ENCODE data around the gene SULF2.

Gene SULF2

GRCh38 chr20:47653869-47654268, 131.4 kb downstream of the SULF2 start:
- no peak overlapping the region for H3K9ac ChIP-seq (ENCODE audit: low read depth, low read length)
- peaks cover 33% of the 10 kb centered on the region for H3K4me1 ChIP-seq (ENCODE audit: insufficient read depth, low read length)
- H3K27me3 ChIP-seq (ENCODE audit: insufficient read depth, low read length), result no peaks in the 10 kb centered on the region
- WGBS, result 66% methylated on average over 2 of the region's 2 CpGs
- peaks cover 74% of the 10 kb centered on the region for H3K36me3 ChIP-seq (ENCODE audit: insufficient read depth, low read length)
- no peaks in the 10 kb centered on the region for H3K9me3 ChIP-seq (ENCODE audit: insufficient read depth, low read depth, low read length)
- H3K27ac ChIP-seq (ENCODE audit: low read depth, low read length), result 0 out of 2 replicates have a peak overlapping the region, but pooled peaks have one; percentile 15
- no peak overlapping the region for H3K4me3 ChIP-seq (ENCODE audit: low read length)

GRCh38 chr20:47652794-47653193, 132.5 kb downstream of the SULF2 start:
- Histone ChIP-seq H3K9ac (ENCODE audit: low read depth, low read length) (no peak overlapping the region), H3K27ac (ENCODE audit: low read depth, low read length) (no peak overlapping the region), H3K9me3 (ENCODE audit: insufficient read depth, low read depth, low read length) (no peaks in the 10 kb centered on the region), H3K4me3 (ENCODE audit: low read length) (no peak overlapping the region), H3K27me3 (ENCODE audit: insufficient read depth, low read length) (no peaks in the 10 kb centered on the region), H3K36me3 (ENCODE audit: insufficient read depth, low read length) (peaks cover 64% of the 10 kb centered on the region), H3K4me1 (ENCODE audit: insufficient read depth, low read length) (peaks cover 38% of the 10 kb centered on the region)
- WGBS, result 97% methylated on average over 2 of the region's 2 CpGs

DNA sequence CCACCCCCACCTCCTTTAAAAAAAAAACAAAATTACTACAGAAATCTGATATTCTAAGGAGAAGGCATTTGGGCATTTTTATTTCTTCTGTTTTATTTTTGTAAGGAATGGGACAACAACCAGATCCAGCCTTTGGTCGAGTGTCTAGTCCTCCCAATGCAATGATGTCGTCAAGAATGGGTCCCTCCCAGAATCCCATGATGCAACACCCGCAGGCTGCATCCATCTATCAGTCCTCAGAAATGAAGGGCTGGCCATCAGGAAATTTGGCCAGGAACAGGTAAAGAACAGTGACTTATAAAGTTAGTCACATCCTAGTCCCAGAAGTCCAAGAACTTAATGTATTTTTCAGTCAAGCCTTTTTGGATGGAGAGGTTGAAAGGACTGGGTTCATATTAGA, 133.0 kb downstream of the SULF2 start:
- 94% methylated on average over 3 of the region's 3 CpGs for WGBS
- H3K9ac ChIP-seq (ENCODE audit: low read depth, low read length), result no peak overlapping the region
- H3K4me3 ChIP-seq (ENCODE audit: low read length), result no peak overlapping the region
- H3K4me1 ChIP-seq (ENCODE audit: insufficient read depth, low read length), result peaks cover 38% of the 10 kb centered on the region
- H3K27me3 ChIP-seq (ENCODE audit: insufficient read depth, low read length), result no peaks in the 10 kb centered on the region
- peaks cover 60% of the 10 kb centered on the region for H3K36me3 ChIP-seq (ENCODE audit: insufficient read depth, low read length)
- H3K9me3 ChIP-seq (ENCODE audit: insufficient read depth, low read depth, low read length), result no peaks in the 10 kb centered on the region
- no peak overlapping the region for H3K27ac ChIP-seq (ENCODE audit: low read depth, low read length)

DNA sequence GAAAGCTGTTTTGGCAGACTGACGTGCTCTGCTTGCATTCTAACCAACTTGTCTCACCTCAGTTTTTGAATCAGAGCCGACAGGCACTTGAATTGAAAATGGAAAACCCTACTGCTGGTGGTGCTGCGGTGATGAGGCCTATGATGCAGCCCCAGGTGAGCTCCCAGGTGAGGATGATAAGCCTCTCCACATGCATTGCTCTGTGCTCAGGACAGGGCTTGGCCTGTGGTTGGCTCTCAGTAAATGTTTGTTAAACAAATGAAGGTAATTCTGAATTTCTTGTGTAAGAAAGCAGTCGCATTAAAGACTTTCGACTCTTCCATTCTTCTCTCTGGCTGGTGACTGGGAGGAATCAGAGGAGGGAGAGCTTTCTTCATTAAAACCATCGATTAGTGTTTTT, 136.3 kb downstream of the SULF2 start:
- 72% methylated on average over 6 of the region's 6 CpGs for WGBS
- H3K27ac ChIP-seq (ENCODE audit: low read depth, low read length), result peak overlapping the region; percentile 67

GRCh38 chr20:47647994-47648393, 137.3 kb downstream of the SULF2 start:
- 96% methylated on average over 7 of the region's 7 CpGs for WGBS
- Histone ChIP-seq H3K9me3 (ENCODE audit: insufficient read depth, low read depth, low read length) (no peaks in the 10 kb centered on the region), H3K27ac (ENCODE audit: low read depth, low read length) (peak overlapping the region; percentile 18; the same call in 1 of the 2 replicates), H3K4me3 (ENCODE audit: low read length) (no peak overlapping the region), H3K9ac (ENCODE audit: low read depth, low read length) (no peak overlapping the region), H3K27me3 (ENCODE audit: insufficient read depth, low read length) (no peaks in the 10 kb centered on the region), H3K4me1 (ENCODE audit: insufficient read depth, low read length) (peaks cover 17% of the 10 kb centered on the region), H3K36me3 (ENCODE audit: insufficient read depth, low read length) (peaks cover 52% of the 10 kb centered on the region)

More for the DNA sequence above, 136.3 kb downstream of the SULF2 start:
- Histone ChIP-seq H3K9me3 (ENCODE audit: insufficient read depth, low read depth, low read length) (no peaks in the 10 kb centered on the region), H3K9ac (ENCODE audit: low read depth, low read length) (peak overlapping the region; percentile 22), H3K4me1 (ENCODE audit: insufficient read depth, low read length) (peaks cover 22% of the 10 kb centered on the region), H3K27me3 (ENCODE audit: insufficient read depth, low read length) (no peaks in the 10 kb centered on the region), H3K36me3 (ENCODE audit: insufficient read depth, low read length) (peaks cover 52% of the 10 kb centered on the region), H3K4me3 (ENCODE audit: low read length) (no peak overlapping the region)

DNA sequence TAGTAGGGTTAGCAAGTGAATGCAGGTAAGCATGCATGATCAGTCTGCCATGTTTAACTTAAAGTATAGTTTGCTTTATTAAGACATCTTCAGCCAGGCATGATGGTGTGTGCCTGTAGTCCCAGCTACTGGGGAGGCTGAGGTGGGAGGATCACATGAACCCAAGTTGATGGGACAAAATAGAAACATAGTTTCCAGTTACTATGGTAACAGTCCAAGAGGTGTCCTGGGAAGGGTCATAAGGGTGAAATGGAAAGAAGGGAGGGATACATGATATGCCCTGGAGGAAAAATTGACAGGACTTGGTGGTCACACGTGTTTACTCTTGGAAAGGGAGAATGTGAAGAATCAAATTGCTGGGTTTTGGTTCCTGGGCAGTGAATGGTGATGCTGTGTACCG, 139.6 kb downstream of the SULF2 start:
- peaks cover 17% of the 10 kb centered on the region for H3K4me1 ChIP-seq (ENCODE audit: insufficient read depth, low read length)
- no peak overlapping the region for H3K27ac ChIP-seq (ENCODE audit: low read depth, low read length)
- H3K9ac ChIP-seq (ENCODE audit: low read depth, low read length), result no peak overlapping the region
- H3K9me3 ChIP-seq (ENCODE audit: insufficient read depth, low read depth, low read length), result no peaks in the 10 kb centered on the region
- H3K36me3 ChIP-seq (ENCODE audit: insufficient read depth, low read length), result peaks cover 50% of the 10 kb centered on the region
- H3K4me3 ChIP-seq (ENCODE audit: low read length), result no peak overlapping the region
- no peaks in the 10 kb centered on the region for H3K27me3 ChIP-seq (ENCODE audit: insufficient read depth, low read length)
- WGBS, result 88% methylated on average over 2 of the region's 2 CpGs

GRCh38 chr20:47642624-47643023, 142.7 kb downstream of the SULF2 start:
- H3K36me3 ChIP-seq (ENCODE audit: insufficient read depth, low read length), result peaks cover 76% of the 10 kb centered on the region
- no peak overlapping the region for H3K4me3 ChIP-seq (ENCODE audit: low read length)
- no peaks in the 10 kb centered on the region for H3K4me1 ChIP-seq (ENCODE audit: insufficient read depth, low read length)
- 83% methylated on average over 4 of the region's 4 CpGs for WGBS
- no peaks in the 10 kb centered on the region for H3K9me3 ChIP-seq (ENCODE audit: insufficient read depth, low read depth, low read length)
- no peaks in the 10 kb centered on the region for H3K27me3 ChIP-seq (ENCODE audit: insufficient read depth, low read length)
- H3K9ac ChIP-seq (ENCODE audit: low read depth, low read length), result no peak overlapping the region
- H3K27ac ChIP-seq (ENCODE audit: low read depth, low read length), result no peak overlapping the region

- Histone ChIP-seq H3K27me3 (ENCODE audit: insufficient read depth, low read length) (no peaks in the 10 kb centered on the region), H3K4me3 (ENCODE audit: low read length) (no peak overlapping the region), H3K27ac (ENCODE audit: low read depth, low read length) (no peak overlapping the region), H3K9ac (ENCODE audit: low read depth, low read length) (no peak overlapping the region), H3K36me3 (ENCODE audit: insufficient read depth, low read length) (peaks cover 77% of the 10 kb centered on the region), H3K9me3 (ENCODE audit: insufficient read depth, low read depth, low read length) (no peaks in the 10 kb centered on the region), H3K4me1 (ENCODE audit: insufficient read depth, low read length) (no peaks in the 10 kb centered on the region)
- 91% methylated on average over 4 of the region's 4 CpGs for WGBS
Measured at GRCh38 chr20:47642118-47642517, 143.2 kb downstream of the SULF2 start.

DNA sequence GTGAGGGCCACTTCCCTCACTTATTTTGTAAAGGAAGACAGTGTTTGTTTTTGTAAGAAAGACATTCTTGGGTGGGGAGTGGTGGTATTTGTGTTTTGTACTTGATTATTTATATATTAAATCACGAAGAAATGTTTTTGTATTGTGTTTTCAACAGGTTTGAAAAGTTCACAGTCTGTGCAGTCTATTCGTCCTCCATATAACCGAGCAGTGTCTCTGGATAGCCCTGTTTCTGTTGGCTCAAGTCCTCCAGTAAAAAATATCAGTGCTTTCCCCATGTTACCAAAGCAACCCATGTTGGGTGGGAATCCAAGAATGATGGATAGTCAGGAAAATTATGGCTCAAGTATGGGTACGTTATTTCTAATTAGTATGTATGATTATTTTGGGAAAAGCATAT, 146.4 kb downstream of the SULF2 start:
- Histone ChIP-seq H3K27me3 (ENCODE audit: insufficient read depth, low read length) (no peaks in the 10 kb centered on the region), H3K36me3 (ENCODE audit: insufficient read depth, low read length) (peaks cover 91% of the 10 kb centered on the region)
- WGBS, result 98% methylated on average over 3 of the region's 4 CpGs

GRCh38 chr20:47635256-47635655, 150.0 kb downstream of the SULF2 start:
- Histone ChIP-seq H3K36me3 (ENCODE audit: insufficient read depth, low read length) (peaks cover 79% of the 10 kb centered on the region), H3K9ac (ENCODE audit: low read depth, low read length) (no peak overlapping the region), H3K27me3 (ENCODE audit: insufficient read depth, low read length) (no peaks in the 10 kb centered on the region), H3K4me1 (ENCODE audit: insufficient read depth, low read length) (no peaks in the 10 kb centered on the region), H3K4me3 (ENCODE audit: low read length) (no peak overlapping the region), H3K27ac (ENCODE audit: low read depth, low read length) (no peak overlapping the region), H3K9me3 (ENCODE audit: insufficient read depth, low read depth, low read length) (no peaks in the 10 kb centered on the region)
- WGBS, result 98% methylated on average over 4 of the region's 4 CpGs

More for the DNA sequence above, 146.4 kb downstream of the SULF2 start:
- Histone ChIP-seq H3K9me3 (ENCODE audit: insufficient read depth, low read depth, low read length) (no peaks in the 10 kb centered on the region), H3K9ac (ENCODE audit: low read depth, low read length) (no peak overlapping the region), H3K4me3 (ENCODE audit: low read length) (no peak overlapping the region), H3K4me1 (ENCODE audit: insufficient read depth, low read length) (no peaks in the 10 kb centered on the region), H3K27ac (ENCODE audit: low read depth, low read length) (no peak overlapping the region)

- Histone ChIP-seq H3K36me3 (ENCODE audit: insufficient read depth, low read length) (peaks cover 73% of the 10 kb centered on the region), H3K27me3 (ENCODE audit: insufficient read depth, low read length) (no peaks in the 10 kb centered on the region), H3K9ac (ENCODE audit: low read depth, low read length) (no peak overlapping the region), H3K4me3 (ENCODE audit: low read length) (no peak overlapping the region), H3K9me3 (ENCODE audit: insufficient read depth, low read depth, low read length) (no peaks in the 10 kb centered on the region), H3K27ac (ENCODE audit: low read depth, low read length) (no peak overlapping the region), H3K4me1 (ENCODE audit: insufficient read depth, low read length) (no peaks in the 10 kb centered on the region)
Measured at GRCh38 chr20:47631078-47631477, 154.2 kb downstream of the SULF2 start.

GRCh38 chr20:47629907-47630306, 155.4 kb downstream of the SULF2 start:
- 89% methylated on average over 2 of the region's 2 CpGs for WGBS
- Histone ChIP-seq H3K9me3 (ENCODE audit: insufficient read depth, low read depth, low read length) (no peaks in the 10 kb centered on the region), H3K4me3 (ENCODE audit: low read length) (no peak overlapping the region), H3K27me3 (ENCODE audit: insufficient read depth, low read length) (no peaks in the 10 kb centered on the region), H3K9ac (ENCODE audit: low read depth, low read length) (no peak overlapping the region), H3K27ac (ENCODE audit: low read depth, low read length) (no peak overlapping the region), H3K4me1 (ENCODE audit: insufficient read depth, low read length) (no peaks in the 10 kb centered on the region), H3K36me3 (ENCODE audit: insufficient read depth, low read length) (peaks cover 69% of the 10 kb centered on the region)

Data from HUES64 (cell line).